SK-N-SH (cell line): ENCODE data around the gene ARF5.

Experiments
- CHD2 ChIP-seq: fragments of 150-350 bp; IDR thresholded peaks from 2 replicates; pipeline ENCODE4 v1.6.1; 2018; ENCODE audit warnings: low read length; ENCODE audit not compliant: partially characterized antibody
- CTCF ChIP-seq: fragments of 200-600 bp; sonication (generic); IDR thresholded peaks from 2 replicates; pipeline ENCODE4 v1.6.1; 2017; ENCODE audit warnings: antibody characterized with exemption, mild to moderate bottlenecking, moderate library complexity
- EP300 ChIP-seq, 2 experiments: IDR thresholded peaks; 2 replicates each; pipeline versions ENCODE4 v1.4.0 to v1.6.1; 2012; ENCODE audit warnings: borderline replicate concordance in 1 of 2, low read depth in 1 of 2, low read length in 1 of 2
- EZH2phosphoT487 ChIP-seq: fragments of 200-600 bp; sonication (generic); IDR thresholded peaks from 2 replicates; pipeline ENCODE4 v1.6.1; 2017; ENCODE audit warnings: low read depth, mixed run types, mild to moderate bottlenecking, antibody characterized with exemption, moderate library complexity, borderline replicate concordance
- NFIC ChIP-seq: IDR thresholded peaks from 2 replicates; pipeline ENCODE4 v1.4.0; 2012; ENCODE audit warnings: borderline replicate concordance
- RAD21 ChIP-seq: IDR thresholded peaks from 2 replicates; pipeline ENCODE4 v1.6.1; 2012; ENCODE audit warnings: mild to moderate bottlenecking, low read length
- RCOR1 ChIP-seq: fragments of 150-350 bp; IDR thresholded peaks from 2 replicates; pipeline ENCODE4 v1.6.1; 2017; ENCODE audit warnings: antibody characterized with exemption, low read length
- SMC3 ChIP-seq: IDR thresholded peaks from 2 replicates; pipeline ENCODE4 v1.6.1; 2012; ENCODE audit warnings: low read depth, low read length, improper control_type of control experiment
- TAF1 ChIP-seq: IDR thresholded peaks from 2 replicates; pipeline ENCODE4 v1.6.1; 2012; ENCODE audit warnings: low read depth, mild to moderate bottlenecking, low read length, moderate library complexity, borderline replicate concordance
- YY1 ChIP-seq: IDR thresholded peaks from 2 replicates; pipeline ENCODE4 v1.4.0; 2012; ENCODE audit warnings: low read depth, mild to moderate bottlenecking
- TF ChIP-seq, protein P1 (sequence below): IDR thresholded peaks from 2 replicates; pipeline ENCODE4 v1.4.0; 2012; ENCODE audit warnings: low read depth, borderline replicate concordance

DNA sequence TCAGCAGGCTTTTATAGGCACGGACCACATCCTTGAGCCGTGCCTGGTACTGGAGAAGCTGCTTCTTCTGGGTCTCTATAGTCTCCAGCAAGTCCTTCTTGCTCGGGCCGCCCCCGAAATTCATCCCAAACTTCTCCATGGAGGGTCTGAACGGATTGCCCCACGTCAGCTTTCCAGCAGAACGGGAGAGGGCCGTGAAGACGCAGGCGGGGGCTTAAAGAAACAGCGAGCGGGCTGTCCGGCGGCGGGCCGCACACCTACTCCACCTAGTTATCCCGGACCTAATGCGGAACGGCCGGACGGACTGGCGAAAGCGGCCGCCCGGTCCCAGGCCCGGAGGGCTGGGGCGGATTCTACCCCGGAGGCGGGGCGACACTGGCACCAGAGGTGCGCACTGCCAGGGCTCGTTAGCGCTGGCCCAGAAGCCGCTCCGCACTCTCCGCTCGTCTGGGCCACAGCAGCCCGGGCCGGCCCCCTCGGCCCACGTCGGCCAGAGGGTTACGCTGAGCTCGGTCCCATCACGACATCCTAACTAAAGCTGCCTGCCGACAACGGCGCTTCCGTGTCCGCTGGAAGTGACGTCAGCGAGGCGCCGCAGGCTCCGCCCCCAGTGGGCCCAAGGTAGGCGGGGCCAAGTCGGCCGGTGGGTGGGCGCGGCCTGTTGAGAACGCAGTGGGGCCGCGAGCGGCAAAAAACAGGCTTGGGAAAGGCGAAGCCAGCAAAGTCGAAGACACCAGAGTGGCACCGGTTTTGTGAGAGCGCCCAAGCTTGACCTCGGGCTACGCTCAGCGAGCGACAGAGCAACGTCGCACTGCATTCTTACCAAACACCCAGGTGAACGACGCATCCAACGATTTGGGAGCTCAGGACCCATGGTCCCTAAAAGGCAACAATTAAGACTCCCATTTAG lies 2.9 kb upstream of the ARF5 start, which contains the start of gene GCC1:
- no peak for TF ChIP-seq CTCF
- TF ChIP-seq CHD2: peak; percentile 80
- no peak for TF ChIP-seq RAD21
- no peak for TF ChIP-seq RCOR1
- TF ChIP-seq EP300 (IDR thresholded peaks at IDR 0.05; ENCODE audit: borderline replicate concordance in 1 of 2, low read depth in 1 of 2, low read length in 1 of 2): peak in 1 of 2 experiments; percentile 20; a peak in 1 of 4 replicates
- TF ChIP-seq EZH2phosphoT487: no peak
- TF ChIP-seq SMC3: no peak
- TF ChIP-seq, protein P1, sequence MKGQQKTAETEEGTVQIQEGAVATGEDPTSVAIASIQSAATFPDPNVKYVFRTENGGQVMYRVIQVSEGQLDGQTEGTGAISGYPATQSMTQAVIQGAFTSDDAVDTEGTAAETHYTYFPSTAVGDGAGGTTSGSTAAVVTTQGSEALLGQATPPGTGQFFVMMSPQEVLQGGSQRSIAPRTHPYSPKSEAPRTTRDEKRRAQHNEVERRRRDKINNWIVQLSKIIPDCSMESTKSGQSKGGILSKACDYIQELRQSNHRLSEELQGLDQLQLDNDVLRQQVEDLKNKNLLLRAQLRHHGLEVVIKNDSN: no peak
- TF ChIP-seq YY1: no peak
- TF ChIP-seq TAF1: peak; percentile 86
- no peak for TF ChIP-seq NFIC
